ENCODE measurements around the gene TMEM30A.

TMEM30A gene

GRCh38 chr6:75305573-75305972 lies 21.0 kb upstream of the TMEM30A start:
- TF ChIP-seq CTCF (conservative IDR thresholded peaks at IDR 0.05; ENCODE audit: low read depth, low read length), result no peak
- no peak for DNase-seq (ENCODE audit: low read depth)
- H3K4me3 ChIP-seq (ENCODE audit: low read length), result no peak overlapping the region

- no peak for DNase-seq (ENCODE audit: low read depth)
- no peak for TF ChIP-seq CTCF (conservative IDR thresholded peaks at IDR 0.05; ENCODE audit: low read depth, low read length)
Measured at GRCh38 chr6:75302280-75302679, 17.7 kb upstream of the TMEM30A start.

GRCh38 chr6:75301537-75301936 lies 16.9 kb upstream of the TMEM30A start:
- TF ChIP-seq CTCF (conservative IDR thresholded peaks at IDR 0.05; ENCODE audit: low read depth, low read length), result no peak
- DNase-seq (ENCODE audit: low read depth), result no peak

More at GRCh38 chr6:75302280-75302679, 17.7 kb upstream of the TMEM30A start:
- no peak overlapping the region for H3K4me3 ChIP-seq (ENCODE audit: low read length)

GRCh38 chr6:75301088-75301487 lies 16.5 kb upstream of the TMEM30A start:
- DNase-seq (ENCODE audit: low read depth), result no peak
- no peak overlapping the region for H3K4me3 ChIP-seq (ENCODE audit: low read length)
- no peak for TF ChIP-seq CTCF (conservative IDR thresholded peaks at IDR 0.05; ENCODE audit: low read depth, low read length)

More at GRCh38 chr6:75301537-75301936, 16.9 kb upstream of the TMEM30A start:
- no peak overlapping the region for H3K4me3 ChIP-seq (ENCODE audit: low read length)

- TF ChIP-seq CTCF (conservative IDR thresholded peaks at IDR 0.05; ENCODE audit: low read depth, low read length), result no peak
- no peak for DNase-seq (ENCODE audit: low read depth)
Measured at GRCh38 chr6:75300531-75300855, 15.9 kb upstream of the TMEM30A start.

GRCh38 chr6:75299801-75300530 lies 15.4 kb upstream of the TMEM30A start:
- TF ChIP-seq CTCF (conservative IDR thresholded peaks at IDR 0.05; ENCODE audit: low read depth, low read length), result no peak
- no peak for DNase-seq (ENCODE audit: low read depth)
- H3K4me3 ChIP-seq (ENCODE audit: low read length), result no peak overlapping the region

More at GRCh38 chr6:75300531-75300855, 15.9 kb upstream of the TMEM30A start:
- H3K4me3 ChIP-seq (ENCODE audit: low read length), result no peak overlapping the region

Data from retinal pigment epithelial cell (primary cell).